GM12892 (cell line): ENCODE measurements around the gene PID1.

ENCODE experiments used
- POLR2A ChIP-seq: IDR thresholded peaks from 2 replicates; pipeline ENCODE4 v1.6.1; 2011; ENCODE audit warnings: low read depth, low read length, control low read depth
- POLR2AphosphoS5 ChIP-seq: IDR thresholded peaks from 2 replicates; pipeline ENCODE4 v1.6.1; 2011; ENCODE audit warnings: low read depth, low read length, control low read depth
- TAF1 ChIP-seq: IDR thresholded peaks from 2 replicates; pipeline ENCODE4 v1.6.1; 2011; ENCODE audit warnings: low read depth, mild to moderate bottlenecking, control low read depth, low read length, borderline replicate concordance

DNA sequence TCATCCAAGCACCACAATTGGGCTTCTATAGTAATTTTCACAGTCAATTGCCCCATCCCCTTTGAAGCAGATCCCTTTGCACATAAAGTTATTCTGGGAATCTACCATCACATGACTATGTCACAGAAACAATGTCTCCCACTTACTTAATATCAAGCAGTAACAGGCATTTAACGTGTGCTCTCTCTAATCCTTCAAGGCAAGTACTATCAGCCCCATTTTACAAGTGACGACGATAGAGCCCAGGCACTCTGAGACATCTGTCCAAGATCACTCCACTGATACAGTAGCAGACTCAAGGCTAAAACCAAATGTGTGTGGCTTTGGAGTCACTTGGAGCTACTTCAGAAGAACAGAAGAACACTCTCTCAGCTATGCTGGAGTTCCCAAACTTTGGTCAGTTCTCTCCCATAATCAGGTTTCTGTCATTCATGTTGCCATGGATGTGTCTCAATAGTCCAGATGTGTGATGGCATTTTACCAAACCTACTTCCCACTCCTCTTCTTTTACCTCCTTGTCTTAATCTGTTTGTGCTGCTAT is 39.7 kb downstream of the PID1 start:
- TF ChIP-seq TAF1: no peak
- TF ChIP-seq POLR2A: no peak
- no peak for TF ChIP-seq POLR2AphosphoS5
